ENCODE measurements around the gene NFE2L2.

DNA sequence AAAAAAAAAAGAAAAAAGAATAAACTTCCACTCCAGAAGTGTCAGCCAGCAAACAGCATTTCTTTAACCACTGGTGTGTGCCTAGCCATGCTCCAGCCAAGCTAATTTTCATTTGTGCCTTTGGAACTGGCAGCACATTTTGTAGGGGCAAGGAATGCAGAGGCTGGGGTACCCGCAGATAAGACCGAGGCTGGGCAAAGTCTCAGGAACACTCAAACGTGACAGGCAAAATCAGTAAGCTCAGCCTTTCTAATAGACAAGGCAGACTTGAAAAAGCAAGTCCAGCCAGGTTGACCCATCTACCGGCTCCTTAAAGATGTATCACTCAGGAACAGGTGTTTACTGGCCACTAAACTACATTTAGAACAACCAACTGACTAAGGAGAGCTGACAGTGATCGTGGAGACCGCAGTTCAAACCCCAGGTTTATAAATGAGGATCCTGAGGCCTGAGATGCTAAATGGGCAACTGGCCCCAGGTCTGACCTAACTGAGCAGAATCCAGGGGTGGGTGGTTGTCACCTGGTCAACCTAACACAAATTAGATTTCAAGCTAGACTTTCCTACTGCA, 16.7 kb downstream of the NFE2L2 start:
- no peak for TF ChIP-seq EP300 (IDR thresholded peaks at IDR 0.05; ENCODE audit: low read depth)
- TF ChIP-seq, protein P1, sequence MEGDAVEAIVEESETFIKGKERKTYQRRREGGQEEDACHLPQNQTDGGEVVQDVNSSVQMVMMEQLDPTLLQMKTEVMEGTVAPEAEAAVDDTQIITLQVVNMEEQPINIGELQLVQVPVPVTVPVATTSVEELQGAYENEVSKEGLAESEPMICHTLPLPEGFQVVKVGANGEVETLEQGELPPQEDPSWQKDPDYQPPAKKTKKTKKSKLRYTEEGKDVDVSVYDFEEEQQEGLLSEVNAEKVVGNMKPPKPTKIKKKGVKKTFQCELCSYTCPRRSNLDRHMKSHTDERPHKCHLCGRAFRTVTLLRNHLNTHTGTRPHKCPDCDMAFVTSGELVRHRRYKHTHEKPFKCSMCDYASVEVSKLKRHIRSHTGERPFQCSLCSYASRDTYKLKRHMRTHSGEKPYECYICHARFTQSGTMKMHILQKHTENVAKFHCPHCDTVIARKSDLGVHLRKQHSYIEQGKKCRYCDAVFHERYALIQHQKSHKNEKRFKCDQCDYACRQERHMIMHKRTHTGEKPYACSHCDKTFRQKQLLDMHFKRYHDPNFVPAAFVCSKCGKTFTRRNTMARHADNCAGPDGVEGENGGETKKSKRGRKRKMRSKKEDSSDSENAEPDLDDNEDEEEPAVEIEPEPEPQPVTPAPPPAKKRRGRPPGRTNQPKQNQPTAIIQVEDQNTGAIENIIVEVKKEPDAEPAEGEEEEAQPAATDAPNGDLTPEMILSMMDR (IDR thresholded peaks at IDR 0.05): no peak

All from transverse colon (tissue), 3 donors.